SU-DHL-6 (cell line): ENCODE measurements around the gene ZNHIT1.

ENCODE experiments used
- H2AFZ ChIP-seq: fragments of 200-600 bp; sonication (generic); 2 replicates; pipeline ENCODE4 v1.6.1; 2014; ENCODE audit warnings: low read depth, mild to moderate bottlenecking, moderate library complexity, mixed read lengths, antibody characterized with exemption, low read length; ENCODE audit not compliant: severe bottlenecking
- H3F3A ChIP-seq: fragments of 200-600 bp; shearing (Covaris generic); 2 replicates; pipeline ENCODE4 v1.6.0; 2016; ENCODE audit warnings: antibody characterized with exemption, mild to moderate bottlenecking; ENCODE audit not compliant: insufficient read depth
- H3K27ac ChIP-seq: fragments of 200-600 bp; sonication (generic); 2 replicates; pipeline ENCODE4 v1.5.1; 2016; ENCODE audit warnings: low read depth, mild to moderate bottlenecking, low read length, moderate library complexity, mixed read lengths
- H3K27me3 ChIP-seq: fragments of 200-600 bp; sonication (generic), shearing (Covaris generic); 2 replicates; pipeline ENCODE4 v1.6.0; 2014; ENCODE audit warnings: mild to moderate bottlenecking, low read length
- H3K36me3 ChIP-seq: fragments of 200-600 bp; sonication (generic); 2 replicates; pipeline ENCODE4 v1.6.1; 2014; ENCODE audit warnings: mild to moderate bottlenecking, low read length, mixed read lengths
- H3K4me2 ChIP-seq: fragments of 300-600, 200-600 bp; shearing (Covaris generic), sonication (generic); 2 replicates; pipeline ENCODE4 v1.6.0; 2014; ENCODE audit warnings: low read length, low read depth, mild to moderate bottlenecking; ENCODE audit not compliant: poor library complexity, severe bottlenecking
- H3K4me3 ChIP-seq: fragments of 200-600 bp; sonication (generic); 2 replicates; pipeline ENCODE4 v1.5.1; 2014; ENCODE audit warnings: antibody characterized with exemption, low read length, mild to moderate bottlenecking, mixed read lengths; ENCODE audit not compliant: insufficient read depth, poor library complexity, severe bottlenecking
- H3K79me2 ChIP-seq: fragments of 200-600 bp; sonication (generic); 2 replicates; pipeline ENCODE4 v1.6.1; 2014; ENCODE audit warnings: mild to moderate bottlenecking, low read length, moderate library complexity; ENCODE audit not compliant: insufficient read depth
- H3K9ac ChIP-seq: fragments of 200-600 bp; sonication (generic); 2 replicates; pipeline ENCODE4 v1.7.0; 2014; ENCODE audit warnings: mild to moderate bottlenecking, low read length
- H3K9me2 ChIP-seq: fragments of 200-600 bp; sonication (generic); replicated peaks from 2 replicates; pipeline ENCODE4 v1.6.1; 2014; ENCODE audit warnings: low read length; ENCODE audit not compliant: insufficient read depth
- H3K9me3 ChIP-seq: fragments of 200-600 bp; sonication (generic); 2 replicates; pipeline ENCODE4 v1.6.1; 2014; ENCODE audit warnings: low read length, mixed read lengths; ENCODE audit not compliant: insufficient read depth
- H4K20me1 ChIP-seq: fragments of 200-600 bp; sonication (generic); 2 replicates; pipeline ENCODE4 v1.6.1; 2014; ENCODE audit warnings: low read depth, mild to moderate bottlenecking, antibody characterized with exemption, low read length, moderate library complexity, mixed read lengths
- CTCF ChIP-seq: fragments of 200-600 bp; sonication (generic); IDR thresholded peaks from one replicate; pipeline ENCODE4 v1.5.1; 2017; ENCODE audit warnings: antibody characterized with exemption, mild to moderate bottlenecking, low read length, moderate library complexity; ENCODE audit not compliant: insufficient read depth, poor library complexity, severe bottlenecking
- EZH2phosphoT487 ChIP-seq: fragments of 200-600 bp; sonication (generic), shearing (Covaris generic); conservative IDR thresholded peaks from 2 replicates; pipeline ENCODE4 v1.6.1; 2018; ENCODE audit warnings: mild to moderate bottlenecking, antibody characterized with exemption, low read length, moderate library complexity, mixed read lengths

The ZNHIT1 gene

DNA sequence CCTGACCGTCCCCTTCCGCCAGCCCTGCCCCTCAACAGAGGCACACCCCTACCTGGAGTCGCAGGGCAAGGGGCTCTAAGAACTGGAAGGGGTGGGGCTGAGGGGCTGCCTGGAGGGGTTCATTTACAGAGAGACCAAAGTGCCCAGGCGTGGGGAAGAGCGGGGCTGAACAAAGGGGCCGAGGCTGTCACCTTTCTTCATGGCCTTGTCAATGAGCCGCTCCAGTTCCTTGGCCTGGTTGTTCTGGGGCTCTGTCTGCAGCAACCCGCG lies 21.9 kb downstream of the ZNHIT1 start:
- H2AFZ ChIP-seq: no peak overlapping the region
- TF ChIP-seq EZH2phosphoT487 (no peak), CTCF (no peak)
- peaks cover 29% of the 10 kb centered on the region for H3K79me2 ChIP-seq
- H3F3A ChIP-seq: no peaks in the 10 kb centered on the region
- no peaks in the 10 kb centered on the region for H3K9me2 ChIP-seq
- H3K9me3 ChIP-seq: no peaks in the 10 kb centered on the region
- H3K36me3 ChIP-seq: no peaks in the 10 kb centered on the region
- H3K4me3 ChIP-seq: no peak overlapping the region
- H3K9ac ChIP-seq: no peak overlapping the region
- no peak overlapping the region for H3K27ac ChIP-seq
- no peaks in the 10 kb centered on the region; the same call in 1 of the 2 replicates for H4K20me1 ChIP-seq
- no peak overlapping the region for H3K4me2 ChIP-seq
- no peaks in the 10 kb centered on the region for H3K27me3 ChIP-seq

- Histone ChIP-seq H3K27ac (no peak overlapping the region), H3F3A (no peaks in the 10 kb centered on the region), H4K20me1 (no peaks in the 10 kb centered on the region; the same call in 1 of the 2 replicates), H2AFZ (no peak overlapping the region), H3K9me2 (no peaks in the 10 kb centered on the region), H3K4me2 (no peak overlapping the region), H3K9ac (no peak overlapping the region), H3K36me3 (no peaks in the 10 kb centered on the region), H3K9me3 (no peaks in the 10 kb centered on the region), H3K27me3 (no peaks in the 10 kb centered on the region), H3K4me3 (no peak overlapping the region), H3K79me2 (peaks cover 32% of the 10 kb centered on the region)
- TF ChIP-seq EZH2phosphoT487 (no peak), CTCF (no peak)
These were observed 22.5 kb downstream of the ZNHIT1 start for GRCh38 chr7:101240226-101241014.

DNA sequence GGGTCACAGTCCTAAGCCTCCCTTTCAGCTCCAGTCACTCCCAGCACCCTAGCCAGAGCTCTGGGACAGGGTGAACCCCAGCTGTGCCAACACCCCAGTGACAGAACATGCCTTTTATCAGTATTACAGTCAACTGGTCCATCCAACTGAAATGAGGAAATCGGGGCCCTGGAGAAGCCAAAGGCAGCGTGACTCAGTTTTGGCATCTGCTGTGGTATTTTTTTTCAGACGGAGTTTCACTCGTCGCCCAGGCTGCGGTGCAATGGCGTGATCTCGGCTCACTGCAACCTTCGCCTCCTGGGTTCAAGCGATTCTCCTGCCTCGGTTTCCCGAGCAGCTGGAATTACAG lies 23.0 kb downstream of the ZNHIT1 start:
- Histone ChIP-seq H3K4me2 (no peak overlapping the region), H3K9me2 (no peaks in the 10 kb centered on the region), H4K20me1 (no peaks in the 10 kb centered on the region; the same call in 1 of the 2 replicates), H3K36me3 (0 out of 2 replicates have a peak, but pooled peaks cover 3% of the 10 kb centered on the region), H2AFZ (no peak overlapping the region), H3K27ac (no peak overlapping the region), H3K4me3 (no peak overlapping the region), H3K27me3 (no peaks in the 10 kb centered on the region), H3F3A (peaks cover 4% of the 10 kb centered on the region), H3K9ac (no peak overlapping the region), H3K79me2 (peaks cover 38% of the 10 kb centered on the region), H3K9me3 (no peaks in the 10 kb centered on the region)
- TF ChIP-seq CTCF (no peak), EZH2phosphoT487 (no peak)
